Skeletal muscle cell (primary cell): ENCODE data around the gene TRIM65.

Experiments
- DNase-seq: peaks from one replicate; pipeline ENCODE4 v3.0.0-alpha.2; 2010; ENCODE audit warnings: low read depth
- H3K4me3 ChIP-seq: 2 replicates; pipeline ENCODE4 v1.5.1; 2011; ENCODE audit warnings: low read depth, mild to moderate bottlenecking, control low read depth, low read length, moderate library complexity

The TRIM65 gene

GRCh38 chr17:75896415-75897159, at the start of gene TRIM65:
Gene TRIM65, minus strand, starts transcription at chr17:75896951. Its CDS starts 14 bp downstream, at chr17:75896937.
- DNase-seq, result peak; percentile 28
- H3K4me3 ChIP-seq, result peak within 1 kb of the TSS; percentile 67

GRCh38 chr17:75945211-75945610, 48.5 kb upstream of the TRIM65 start:
- H3K4me3 ChIP-seq, result no peak overlapping the region
- no peak for DNase-seq

- no peak for DNase-seq
- H3K4me3 ChIP-seq, result no peak overlapping the region
Observed at GRCh38 chr17:75943491-75943890, 46.7 kb upstream of the TRIM65 start.

- no peak for DNase-seq
- H3K4me3 ChIP-seq, result no peak overlapping the region
Observed at GRCh38 chr17:75942473-75942872, 45.7 kb upstream of the TRIM65 start.

- no peak for DNase-seq
- peak overlapping the region; percentile 84 for H3K4me3 ChIP-seq
Observed at GRCh38 chr17:75941442-75941819, 44.7 kb upstream of the TRIM65 start.

- peak within 1 kb of the TSS; percentile 84 for H3K4me3 ChIP-seq
- DNase-seq, result peak; percentile 82
Observed at GRCh38 chr17:75940727-75941441, 44.1 kb upstream of the TRIM65 start, which contains the start of gene FBF1. Gene FBF1, minus strand, starts transcription at chr17:75941042. Its CDS starts 2,893 bp downstream, at chr17:75938149.

GRCh38 chr17:75937652-75938051, 40.9 kb upstream of the TRIM65 start:
- H3K4me3 ChIP-seq, result no peak overlapping the region
- no peak for DNase-seq

GRCh38 chr17:75933808-75934207, 37.1 kb upstream of the TRIM65 start:
- DNase-seq, result no peak
- no peak overlapping the region for H3K4me3 ChIP-seq

- H3K4me3 ChIP-seq, result no peak overlapping the region
- DNase-seq, result no peak
Observed at GRCh38 chr17:75932852-75933251, 36.1 kb upstream of the TRIM65 start.

GRCh38 chr17:75931062-75931461, 34.3 kb upstream of the TRIM65 start:
- DNase-seq, result no peak
- no peak overlapping the region for H3K4me3 ChIP-seq

- no peak for DNase-seq
- no peak overlapping the region for H3K4me3 ChIP-seq
Observed at GRCh38 chr17:75927286-75927922, 30.7 kb upstream of the TRIM65 start.

GRCh38 chr17:75926456-75926855, 29.7 kb upstream of the TRIM65 start:
- no peak overlapping the region for H3K4me3 ChIP-seq
- DNase-seq, result no peak

- H3K4me3 ChIP-seq, result no peak overlapping the region
- DNase-seq, result no peak
Observed at GRCh38 chr17:75925912-75926311, 29.2 kb upstream of the TRIM65 start.

GRCh38 chr17:75925103-75925502, 28.4 kb upstream of the TRIM65 start:
- DNase-seq, result no peak
- no peak overlapping the region for H3K4me3 ChIP-seq

GRCh38 chr17:75922963-75923874, 26.5 kb upstream of the TRIM65 start:
- DNase-seq, result no peak
- no peak overlapping the region for H3K4me3 ChIP-seq

GRCh38 chr17:75922173-75922961, 25.6 kb upstream of the TRIM65 start:
- H3K4me3 ChIP-seq, result no peak overlapping the region
- DNase-seq, result no peak

GRCh38 chr17:75921596-75921995, 24.8 kb upstream of the TRIM65 start:
- DNase-seq, result no peak
- no peak overlapping the region for H3K4me3 ChIP-seq

GRCh38 chr17:75920045-75920560, 23.4 kb upstream of the TRIM65 start:
- no peak overlapping the region for H3K4me3 ChIP-seq
- no peak for DNase-seq
